Suprapubic skin (tissue), 3 donors: ENCODE data around the gene SIGLEC9.

Experiments
- EP300 ChIP-seq: sonication (generic); formaldehyde crosslinking; IDR thresholded peaks from one replicate; pipeline ENCODE4 v1.6.1; 2017; ENCODE audit warnings: antibody characterized with exemption
- TF ChIP-seq, protein P1 (sequence below), 2 donors: fragments of 200-600 bp in 1 of 2; fragments of 450-650 bp in 1 of 2; sonication (generic) in 1 of 2; IDR thresholded peaks; one replicate each; pipeline ENCODE4 v1.5.1; 2016 to 2019; ENCODE audit warnings: antibody characterized with exemption in 2 of 2, mild to moderate bottlenecking in 1 of 2, moderate library complexity in 1 of 2

DNA sequence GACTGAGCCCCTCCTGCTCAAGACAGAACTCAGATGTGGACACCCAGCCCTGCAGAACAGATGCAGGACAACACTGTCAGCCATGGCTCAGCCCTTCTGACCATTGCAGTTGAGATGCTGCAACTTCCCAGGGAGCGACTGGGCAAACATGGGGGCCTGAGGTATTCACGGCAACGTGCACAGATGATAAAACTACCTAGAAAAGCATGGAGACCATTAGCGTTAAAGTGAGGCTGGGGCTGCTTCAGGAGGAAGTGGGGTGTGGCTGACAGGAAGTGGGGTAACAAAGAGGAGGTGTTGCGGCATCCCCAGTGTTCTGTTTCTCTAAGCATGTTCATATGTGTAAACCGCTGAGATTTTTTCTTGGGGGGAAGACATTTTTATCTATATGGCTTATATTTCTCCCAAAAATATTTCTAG is 1.3 kb upstream of the SIGLEC9 start:
- TF ChIP-seq, protein P1, sequence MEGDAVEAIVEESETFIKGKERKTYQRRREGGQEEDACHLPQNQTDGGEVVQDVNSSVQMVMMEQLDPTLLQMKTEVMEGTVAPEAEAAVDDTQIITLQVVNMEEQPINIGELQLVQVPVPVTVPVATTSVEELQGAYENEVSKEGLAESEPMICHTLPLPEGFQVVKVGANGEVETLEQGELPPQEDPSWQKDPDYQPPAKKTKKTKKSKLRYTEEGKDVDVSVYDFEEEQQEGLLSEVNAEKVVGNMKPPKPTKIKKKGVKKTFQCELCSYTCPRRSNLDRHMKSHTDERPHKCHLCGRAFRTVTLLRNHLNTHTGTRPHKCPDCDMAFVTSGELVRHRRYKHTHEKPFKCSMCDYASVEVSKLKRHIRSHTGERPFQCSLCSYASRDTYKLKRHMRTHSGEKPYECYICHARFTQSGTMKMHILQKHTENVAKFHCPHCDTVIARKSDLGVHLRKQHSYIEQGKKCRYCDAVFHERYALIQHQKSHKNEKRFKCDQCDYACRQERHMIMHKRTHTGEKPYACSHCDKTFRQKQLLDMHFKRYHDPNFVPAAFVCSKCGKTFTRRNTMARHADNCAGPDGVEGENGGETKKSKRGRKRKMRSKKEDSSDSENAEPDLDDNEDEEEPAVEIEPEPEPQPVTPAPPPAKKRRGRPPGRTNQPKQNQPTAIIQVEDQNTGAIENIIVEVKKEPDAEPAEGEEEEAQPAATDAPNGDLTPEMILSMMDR (IDR thresholded peaks at IDR 0.05) = no peak
- no peak for TF ChIP-seq EP300
